ENCODE results near the gene PAX3. TPM values are rescaled to one million over a fixed set of nuclear protein-coding genes. Genes with fewer than 3 reads are reported as not detected.

Gene PAX3
- total and polyA plus RNA-seq, 2 of the 13 experiments (the other 11 are each of a cell fraction or from before 2014, with no cell fraction given): 0.07 TPM; not detected in 1

GRCh38 chr2:222330910-222331309 lies 32.1 kb upstream of the PAX3 start:
- Histone ChIP-seq H3K36me3 (replicated peaks in 1 of 2; ENCODE audit: control insufficient read depth in 1 of 2, insufficient read depth in 2 of 2, low read length in 2 of 2) (no peaks in the 10 kb centered on the region), H4K20me1 (ENCODE audit: insufficient read depth, low read length) (no peaks in the 10 kb centered on the region), H3K9me3 (ENCODE audit: low read length) (no peaks in the 10 kb centered on the region; the same call in 1 of the 2 replicates), H3K27me3 (ENCODE audit: control insufficient read depth in 1 of 2, insufficient read depth in 2 of 2, low read length in 2 of 2) (no peaks in the 10 kb centered on the region; a peak in 1 of 5 replicates), H3K4me2 (ENCODE audit: low read depth, low read length) (no peak overlapping the region), H3K9ac (ENCODE audit: insufficient read depth, low read depth, low read length) (no peak overlapping the region), H2AFZ (ENCODE audit: low read length) (no peak overlapping the region), H3K4me3 (replicated peaks in 1 of 3; ENCODE audit: insufficient read depth in 1 of 3, low read depth in 2 of 3, low read length in 3 of 3) (no peak overlapping the region), H3K79me2 (ENCODE audit: insufficient read depth, low read length) (no peaks in the 10 kb centered on the region), H3K27ac (ENCODE audit: extremely low read length, insufficient read depth, low read length) (no peak overlapping the region), H3K4me1 (ENCODE audit: insufficient read depth, low read length) (no peaks in the 10 kb centered on the region)
- ChIA-PET POLR2A (no interaction called here), CTCF (ENCODE audit: low intra/inter-chr PET ratio, low total read pairs) (no interaction called here)
- WGBS (ENCODE audit: low lambda C conversion rate): 7% methylated on average over 4 of the region's 4 CpGs
- intact Hi-C loops (cut with micrococcal nuclease; ENCODE audit: unreplicated experiment) (no loop called here), in situ Hi-C loops (cut with HindIII; ENCODE audit: extremely low pct_ligation_motif_present, low pct_unique_long_range_greater_than_20kb) (no loop called here)
- DNase-seq (ENCODE audit: low spot score) (no peak), ATAC-seq (no peak), FAIRE-seq (no peak)
- no TSS peak for BruUV-seq (replicated peaks)
- TF ChIP-seq HOMEZ (CRISPR knock-in tag; IDR thresholded peaks at IDR 0.05; ENCODE audit: low read depth) (no peak), BRF2 (CRISPR knock-in tag; IDR thresholded peaks at IDR 0.05) (no peak), CHD4 (IDR thresholded peaks at IDR 0.05; ENCODE audit: borderline replicate concordance, low read length) (no peak), ZSCAN25 (CRISPR knock-in tag; IDR thresholded peaks at IDR 0.05) (no peak), ELK4 (CRISPR knock-in tag; IDR thresholded peaks at IDR 0.05; ENCODE audit: borderline replicate concordance) (no peak), JUND (CRISPR knock-in tag; IDR thresholded peaks at IDR 0.05) (no peak), ZNF432 (CRISPR knock-in tag; IDR thresholded peaks at IDR 0.05; ENCODE audit: borderline replicate concordance) (no peak), ATM (IDR thresholded peaks at IDR 0.05; ENCODE audit: borderline replicate concordance) (no peak), ZNF468 (CRISPR knock-in tag; IDR thresholded peaks at IDR 0.05) (no peak), ZNF17 (CRISPR knock-in tag; IDR thresholded peaks at IDR 0.05) (no peak), ZZZ3 (CRISPR knock-in tag; IDR thresholded peaks at IDR 0.05; ENCODE audit: borderline replicate concordance) (no peak), HDAC6 (IDR thresholded peaks at IDR 0.05; ENCODE audit: low read depth, low read length) (no peak), SRSF1 (optimal IDR thresholded peaks at IDR 0.05; ENCODE audit: low read depth, low read length) (no peak), GZF1 (CRISPR knock-in tag; IDR thresholded peaks at IDR 0.05) (no peak), ZFP36L1 (CRISPR knock-in tag; IDR thresholded peaks at IDR 0.05) (no peak), ZNF296 (CRISPR knock-in tag; conservative IDR thresholded peaks at IDR 0.05) (no peak)
